ENCODE measurements around the gene FGGY.

The FGGY gene

DNA sequence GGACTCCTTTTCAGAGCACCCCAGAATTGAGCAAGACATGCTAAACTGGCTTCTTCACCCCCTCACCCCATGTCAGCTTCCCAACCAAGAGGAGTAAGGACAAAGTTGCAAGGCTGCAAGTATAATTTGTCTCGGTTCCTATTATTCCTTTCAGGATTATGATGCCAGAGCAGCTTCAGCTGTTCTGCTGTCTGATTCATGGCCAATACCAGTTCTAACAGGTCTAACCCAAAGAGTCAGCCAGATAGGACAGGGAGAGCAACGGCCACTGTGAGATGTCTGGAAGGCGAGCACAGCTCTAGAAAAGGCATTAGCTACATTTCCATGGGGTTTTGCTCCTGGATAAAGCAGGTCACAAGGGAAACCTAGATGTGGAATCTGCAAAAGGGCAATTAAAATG is 464.5 kb downstream of the FGGY start:
- DNase-seq (ENCODE audit: low read depth, low spot score): no peak

DNA sequence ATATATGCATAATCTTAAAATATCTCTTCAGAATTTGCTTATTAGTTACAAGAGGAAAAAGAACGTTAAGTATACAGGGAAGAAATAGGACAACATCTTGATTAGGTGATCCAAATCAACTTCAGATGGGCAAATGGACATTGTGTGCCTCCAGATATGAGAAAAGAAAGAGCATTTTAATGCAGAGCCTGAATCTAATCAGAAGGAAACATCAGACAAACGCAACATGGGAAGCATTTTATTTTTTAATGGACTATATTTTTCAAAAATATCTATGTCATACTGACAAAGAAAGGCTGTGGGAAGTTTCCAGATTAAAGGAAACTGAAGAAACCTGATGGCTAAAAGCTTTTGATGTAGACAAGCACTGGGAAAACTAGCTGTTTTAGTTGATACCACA is 466.5 kb downstream of the FGGY start:
- no peak for DNase-seq (ENCODE audit: low read depth, low spot score)

DNA sequence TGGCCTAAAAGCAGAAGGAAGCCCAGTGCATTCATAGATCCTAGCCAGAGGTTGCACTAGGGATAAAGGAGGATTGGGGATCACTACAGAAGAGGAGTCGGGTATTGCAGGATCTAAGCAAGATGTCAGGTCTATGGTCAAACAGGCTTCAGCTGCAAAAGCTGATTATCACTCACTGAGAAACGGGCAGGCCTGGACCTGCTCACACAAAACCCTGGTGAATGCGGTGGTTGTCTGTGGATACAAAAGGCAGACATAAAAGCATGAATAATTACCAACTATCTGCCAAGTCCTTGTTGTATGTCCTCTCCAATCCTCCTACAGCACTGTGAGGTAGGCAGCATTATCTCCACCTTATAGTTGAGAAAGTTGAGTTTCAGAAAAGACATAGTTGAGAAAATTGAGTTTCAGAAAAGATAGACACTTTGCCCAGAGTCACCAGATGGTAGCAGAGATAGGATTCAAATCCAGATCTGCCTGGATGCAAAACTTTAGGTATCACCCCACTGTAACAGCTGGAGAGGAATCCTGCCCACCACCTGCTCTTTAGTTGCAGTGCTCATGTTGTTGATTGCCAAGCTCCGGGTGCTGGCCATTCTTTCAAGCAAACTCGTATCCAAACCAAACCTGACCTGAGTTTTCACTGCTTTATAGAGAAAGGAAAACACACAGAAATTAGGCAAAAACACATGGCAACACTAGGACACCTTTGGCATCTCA is 468.3 kb downstream of the FGGY start:
- DNase-seq (ENCODE audit: low read depth, low spot score): no peak

DNA sequence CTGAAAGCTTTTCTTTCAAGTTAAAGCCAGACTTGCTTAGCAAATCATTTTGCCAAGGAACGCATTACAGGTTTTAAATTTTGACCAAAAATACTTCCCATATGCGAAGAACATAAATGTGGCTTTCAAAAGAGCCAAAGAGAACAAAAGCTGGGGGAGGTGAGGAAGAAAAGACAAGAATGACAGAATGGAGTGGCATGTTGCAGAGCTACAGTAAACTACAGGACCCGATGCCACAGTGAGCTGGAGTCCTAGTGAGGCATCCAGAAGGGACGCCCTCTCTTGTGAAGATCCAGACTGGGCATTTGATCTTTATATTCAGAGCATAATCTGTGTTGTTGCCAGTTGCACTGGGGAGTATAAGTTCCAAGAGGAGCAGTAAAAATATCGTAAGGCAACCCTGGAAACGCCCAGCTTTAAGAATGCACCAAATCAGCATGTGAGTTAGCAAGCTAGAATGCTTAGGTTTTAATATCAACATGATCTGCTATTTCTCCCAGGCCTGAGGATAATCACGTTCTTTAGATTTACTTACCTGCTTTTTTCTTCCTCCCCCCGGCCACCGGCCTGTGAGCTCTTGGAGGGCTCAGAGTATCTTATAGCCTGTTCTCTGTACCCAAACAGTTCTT is 469.4 kb downstream of the FGGY start:
- DNase-seq (ENCODE audit: low read depth, low spot score): no peak

DNA sequence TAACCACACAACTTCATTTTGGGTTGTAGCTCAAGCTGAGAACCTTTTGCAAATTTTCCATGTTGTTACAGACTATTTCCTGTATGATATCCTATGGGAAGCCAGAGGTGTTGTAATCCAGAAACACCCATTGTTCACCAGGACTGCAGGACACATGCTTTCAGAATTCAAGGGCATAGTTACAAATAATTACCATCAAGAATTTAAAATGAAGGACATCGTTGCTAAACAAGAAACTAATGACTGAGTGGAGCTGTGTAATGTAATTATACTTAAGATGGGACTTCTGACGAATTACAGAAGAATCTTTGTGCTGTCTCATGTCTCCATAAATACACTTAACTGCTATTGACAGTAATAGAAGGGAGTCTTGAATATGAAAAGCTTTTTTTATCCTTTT is 470.2 kb downstream of the FGGY start:
- DNase-seq (ENCODE audit: low read depth, low spot score): no peak

DNA sequence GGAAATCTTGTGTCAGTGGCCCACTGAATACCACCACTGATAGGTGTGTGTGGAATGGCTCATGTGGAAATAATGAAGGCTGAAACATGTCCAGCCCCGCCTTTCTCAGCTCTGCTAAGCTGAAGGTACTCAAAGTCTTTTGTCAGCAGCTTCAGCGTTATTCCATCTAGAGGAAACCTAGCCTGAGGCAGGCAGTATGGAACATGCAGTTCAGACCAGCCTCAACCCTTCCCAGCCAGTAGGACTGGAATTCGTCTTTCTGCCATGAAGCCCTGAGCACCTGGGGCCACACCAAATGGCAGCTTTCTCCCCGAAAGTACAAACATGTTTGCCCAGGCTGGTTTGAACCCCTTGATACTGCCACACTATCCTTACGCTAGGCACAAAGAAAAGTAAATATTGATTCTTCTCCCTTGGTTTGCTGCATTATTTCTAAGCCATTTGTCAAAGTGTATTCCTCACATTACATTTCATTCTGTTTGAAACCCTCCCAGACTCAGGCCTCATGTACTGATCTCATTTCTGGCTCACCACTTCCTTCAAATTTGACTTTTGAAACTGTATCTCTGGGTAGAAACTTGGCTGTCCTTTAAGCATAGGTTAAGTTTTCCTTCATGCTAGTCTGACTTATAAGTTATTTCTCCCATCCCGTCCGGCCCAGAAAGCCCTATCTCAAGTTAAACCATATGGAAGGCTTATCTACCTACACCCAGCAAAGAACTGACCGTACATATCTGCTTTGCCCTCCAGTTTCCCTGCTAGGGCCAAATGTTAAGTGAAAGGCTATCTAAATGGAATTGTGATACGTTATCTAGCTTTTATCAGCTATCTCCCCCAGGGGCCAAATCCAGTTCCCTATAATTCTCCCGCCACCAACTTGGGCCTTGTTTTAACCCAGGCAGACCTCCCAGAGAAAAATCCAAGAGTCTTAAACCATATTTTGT is 472.2 kb downstream of the FGGY start:
- DNase-seq (ENCODE audit: low read depth, low spot score): no peak

DNA sequence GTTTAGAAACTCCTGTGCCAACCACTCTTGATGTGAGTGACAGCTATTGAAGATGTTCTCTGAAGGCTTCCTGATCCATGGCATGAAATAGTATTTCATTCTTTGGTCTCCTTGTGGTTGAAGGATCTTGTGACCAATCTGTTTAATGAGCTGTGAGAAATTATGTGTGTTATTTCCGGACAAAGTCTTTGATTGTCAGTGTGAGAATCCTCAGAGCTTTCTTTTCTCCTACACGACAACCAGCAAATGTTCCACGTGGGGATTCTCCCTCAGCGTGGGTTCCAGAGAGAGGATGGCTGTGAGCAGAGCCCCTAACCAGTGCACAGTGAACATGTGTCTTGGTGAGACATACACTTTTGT is 472.8 kb downstream of the FGGY start:
- DNase-seq (ENCODE audit: low read depth, low spot score): no peak

DNA sequence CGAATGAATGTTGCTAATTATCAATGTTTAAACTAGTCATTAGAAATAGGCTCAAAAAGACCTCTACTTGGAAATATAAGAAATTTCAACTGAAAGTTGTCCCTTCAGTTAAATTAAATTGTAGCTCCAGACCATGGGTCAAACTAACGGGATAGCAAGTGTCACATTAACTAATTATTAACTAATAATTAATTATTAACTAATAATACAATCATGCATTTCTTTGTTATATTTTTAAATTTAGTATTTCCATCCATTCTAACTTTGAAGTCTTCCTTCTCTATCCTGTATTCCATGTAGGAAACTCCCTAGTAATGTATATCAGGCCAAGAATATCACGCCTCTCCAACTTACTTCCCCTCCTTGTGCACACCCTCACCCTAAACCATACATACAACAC is 474.5 kb downstream of the FGGY start:
- DNase-seq (ENCODE audit: low read depth, low spot score): no peak

DNA sequence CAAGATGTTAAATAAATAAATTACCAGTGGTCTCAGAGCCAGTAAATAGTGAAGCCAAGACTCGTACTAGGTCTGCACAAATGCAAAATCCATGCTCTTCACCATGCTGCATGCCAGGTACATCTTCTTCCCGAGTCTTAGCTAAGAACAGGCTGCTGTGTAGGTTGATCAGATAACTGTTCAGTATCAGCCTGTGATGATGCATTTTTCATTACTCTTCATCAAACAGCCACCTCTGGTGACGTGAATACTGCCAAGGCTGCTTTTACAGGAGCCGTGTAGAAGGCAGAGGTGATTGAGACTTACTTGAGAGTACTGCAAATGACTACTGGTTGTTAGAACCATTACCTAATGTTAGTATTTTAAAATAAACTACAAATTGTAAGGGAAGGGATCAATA is 478.6 kb downstream of the FGGY start:
- no peak for DNase-seq (ENCODE audit: low read depth, low spot score)

DNA sequence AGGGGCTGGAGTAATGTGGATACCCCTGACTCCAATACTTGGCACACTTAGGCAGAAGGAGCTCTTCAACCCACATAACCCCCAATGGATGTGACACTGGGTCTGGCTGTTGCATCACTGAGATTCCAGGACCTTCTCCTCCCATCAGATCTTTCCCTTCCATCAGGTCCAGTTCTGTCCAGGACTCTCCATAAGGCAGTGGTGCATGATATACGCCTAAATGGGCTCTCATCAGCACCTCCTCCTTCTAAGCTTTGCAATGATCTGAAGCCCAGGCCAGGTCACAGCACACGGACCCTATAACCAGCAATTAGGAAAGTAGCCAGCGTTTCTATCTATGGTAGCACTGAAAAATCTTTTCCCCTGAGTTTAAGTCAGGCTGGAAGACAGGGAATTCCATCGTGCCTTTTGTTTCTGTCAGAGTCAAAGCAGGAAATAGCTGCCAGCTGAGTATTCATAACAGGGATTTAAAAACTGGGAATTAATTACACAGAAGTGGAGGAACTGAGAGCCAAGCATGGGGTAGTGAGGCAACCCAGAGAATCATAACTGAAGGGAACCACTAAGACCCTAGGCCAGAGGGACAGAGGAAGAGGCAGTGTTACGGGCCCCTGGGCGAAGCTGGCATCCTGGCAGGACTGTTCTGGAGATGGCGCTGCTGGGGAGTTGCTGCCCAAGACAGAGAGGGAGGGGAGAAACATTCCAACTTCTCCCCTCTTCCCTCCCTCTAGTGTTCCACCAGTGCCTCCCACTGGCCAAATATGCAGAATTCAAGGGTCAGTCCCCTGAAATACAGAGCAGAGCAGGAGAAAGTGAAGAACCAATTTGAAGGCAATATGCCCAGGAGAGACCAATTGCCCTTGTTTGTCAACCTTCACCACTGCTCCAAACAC is 480.3 kb downstream of the FGGY start:
- no peak for DNase-seq (ENCODE audit: low read depth, low spot score)

DNA sequence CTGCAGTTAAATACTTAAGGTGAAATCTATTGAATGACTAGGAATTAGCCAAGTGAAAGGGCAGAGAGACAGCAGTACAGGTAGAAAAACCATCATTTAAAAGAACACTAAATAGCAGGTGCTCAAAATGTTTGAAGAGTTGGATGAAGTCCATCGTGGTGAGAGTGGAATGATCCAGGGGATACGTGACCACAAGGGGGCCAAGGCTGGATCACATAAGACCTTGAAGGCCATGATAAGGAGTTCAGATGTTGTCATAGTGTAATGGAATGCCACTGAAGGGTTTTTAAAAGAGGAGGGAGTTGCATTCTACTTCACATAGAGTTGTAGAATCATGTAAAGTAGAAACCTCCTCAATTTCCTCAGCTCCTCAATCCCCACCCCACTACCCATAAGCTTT is 483.1 kb downstream of the FGGY start:
- no peak for DNase-seq (ENCODE audit: low read depth, low spot score)

DNA sequence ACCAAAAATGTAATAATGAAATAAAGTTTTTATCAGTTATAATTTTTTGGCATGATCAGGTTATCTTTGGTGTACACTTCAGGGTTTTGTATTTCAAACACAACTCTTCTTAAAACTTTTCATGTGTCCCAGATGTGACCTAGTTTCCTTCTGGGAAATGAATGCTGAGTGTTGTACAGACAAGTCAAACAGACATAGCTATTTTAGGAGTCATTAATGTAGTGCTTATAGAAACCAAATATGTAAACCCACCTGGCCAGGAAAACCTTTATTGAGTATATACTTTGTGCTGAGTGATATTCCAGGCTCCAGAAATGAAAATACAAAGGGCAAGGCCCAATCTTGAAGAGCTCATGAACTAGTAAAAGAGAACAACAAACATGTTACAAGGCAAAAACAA is 491.9 kb downstream of the FGGY start:
- DNase-seq (ENCODE audit: low read depth, low spot score): no peak

DNA sequence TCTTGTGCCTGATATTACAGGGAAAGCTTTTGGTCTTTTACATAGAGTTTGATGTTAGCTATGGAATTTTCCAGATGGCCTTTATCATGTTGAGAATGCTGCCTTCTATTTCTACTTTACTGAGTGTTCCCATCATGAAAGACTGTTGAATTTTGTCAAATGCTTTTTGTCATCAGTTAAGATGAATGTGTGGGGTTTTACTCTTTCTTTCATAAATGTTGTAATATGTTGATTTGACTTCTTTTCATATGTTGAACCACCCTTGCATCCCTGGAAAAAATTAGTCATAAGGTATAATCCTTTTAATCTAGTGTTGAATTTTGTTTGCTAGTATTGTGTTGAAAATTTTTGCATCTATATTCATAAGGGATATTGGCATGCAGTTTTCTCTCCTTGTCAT is 501.7 kb downstream of the FGGY start:
- DNase-seq (ENCODE audit: low read depth, low spot score): no peak

DNA sequence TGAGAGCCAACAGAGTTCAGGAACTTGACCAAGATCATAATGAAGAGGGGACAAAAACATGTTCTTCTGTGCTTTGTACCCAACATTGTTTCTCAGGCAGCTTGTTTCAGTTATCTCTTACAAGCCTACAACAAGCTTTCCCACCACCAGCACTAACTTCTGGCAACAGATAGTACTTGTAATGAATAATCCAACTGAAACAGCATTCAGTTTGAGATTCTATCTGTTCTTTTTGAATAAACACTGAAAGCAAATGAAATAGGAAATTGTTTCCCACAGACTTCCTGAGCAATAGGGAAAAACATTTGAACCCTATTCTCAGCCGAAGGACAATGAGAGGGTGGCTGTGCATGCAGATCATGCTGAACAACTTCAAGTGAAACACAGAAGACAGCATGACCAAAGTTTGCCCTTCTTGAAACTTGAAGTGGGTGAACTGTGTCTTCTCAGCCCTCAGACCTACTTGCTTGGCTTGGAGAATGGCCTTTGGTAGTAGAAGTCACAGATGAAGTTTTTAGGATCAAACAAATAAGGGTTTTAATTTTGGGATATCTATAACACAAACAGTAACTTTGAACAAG is 506.7 kb downstream of the FGGY start:
- DNase-seq (ENCODE audit: low read depth, low spot score): no peak

DNA sequence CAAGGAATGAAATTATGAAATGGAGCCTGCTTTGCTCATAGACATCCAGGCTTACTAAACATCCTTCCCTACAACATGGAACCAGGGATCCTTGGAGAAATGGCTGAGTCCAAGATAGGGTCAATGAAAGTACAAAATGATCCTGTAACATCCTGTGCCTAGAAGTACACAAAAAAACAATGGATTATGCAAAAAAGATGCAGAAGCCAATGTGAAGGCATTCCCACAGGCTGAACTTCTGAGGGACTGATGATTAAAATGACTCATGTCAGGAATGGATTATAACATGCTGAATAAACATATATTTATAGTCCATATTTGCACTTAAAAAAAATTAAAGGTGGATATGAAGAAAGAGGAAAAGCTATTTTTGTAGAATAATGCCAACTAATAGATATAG is 507.4 kb downstream of the FGGY start:
- no peak for DNase-seq (ENCODE audit: low read depth, low spot score)

DNA sequence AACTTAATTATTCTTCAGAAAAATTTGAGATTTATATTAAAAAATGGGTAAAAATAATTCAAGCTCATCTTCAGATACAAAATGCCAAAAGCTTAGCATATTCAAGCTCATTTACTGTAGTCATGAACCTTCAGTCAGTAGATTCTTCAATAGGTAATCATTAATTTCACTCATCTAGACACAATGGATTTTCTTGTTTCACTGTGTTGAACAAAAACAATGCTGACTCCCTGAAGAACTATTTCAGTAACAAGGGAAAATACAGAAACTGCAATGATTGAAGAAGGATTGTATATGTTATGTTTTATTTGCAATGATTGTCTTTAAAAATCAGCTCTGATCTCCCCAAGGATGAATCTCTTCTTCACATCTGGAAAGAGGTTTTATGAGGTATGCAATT is 508.7 kb downstream of the FGGY start:
- DNase-seq (ENCODE audit: low read depth, low spot score): no peak
